Stimulated activated CD8-positive, alpha-beta memory T cell treated with anti-CD3 and anti-CD28 coated beads, Interleukin-4, amount 100 ng/mL, for 4 hours (primary cell): ENCODE data around the gene GCK.
A peak's percentile ranks its signal among the peaks of the same experiment; 100 is the strongest.
"Not testable (repeated sequence)": the region's sequence is repeated elsewhere in the genome, so short reads cannot be mapped to it uniquely, and the experiment has no call there.

ENCODE experiments used
- DNase-seq, 2 donors: peaks; one replicate each; pipeline ENCODE4 v3.0.0-alpha.2; 2020; ENCODE audit warnings: low read depth in 2 of 2, low spot score in 1 of 2

Gene GCK

GRCh38 chr7:44208085-44208484, 18.8 kb upstream of the GCK start:
- no peak for DNase-seq

DNA sequence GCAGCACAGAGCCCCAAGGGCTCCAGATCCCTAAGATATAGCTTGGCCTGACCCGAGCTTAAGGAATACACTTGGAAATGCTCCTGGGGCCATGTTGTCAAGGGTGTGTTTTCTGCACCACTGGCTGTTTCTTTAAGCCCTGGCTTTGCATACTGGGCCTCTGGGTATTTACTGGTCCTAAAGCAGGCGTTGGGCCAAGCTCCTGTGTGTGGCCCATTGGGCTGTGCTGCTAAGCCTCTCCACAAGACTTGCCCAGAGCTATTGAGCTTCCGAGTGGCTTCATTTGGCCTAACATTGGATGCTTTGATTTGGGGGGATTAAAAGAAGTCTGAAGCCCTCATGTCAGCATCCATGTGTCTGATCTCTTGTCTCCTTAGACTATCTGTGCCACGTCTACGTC, 16.8 kb upstream of the GCK start:
- DNase-seq, result no peak

GRCh38 chr7:44201813-44202212, 12.6 kb upstream of the GCK start:
- DNase-seq, result no peak

- peak; percentile 89 to 90 for DNase-seq
These were observed 11.6 kb upstream of the GCK start, which contains the start of gene YKT6 for GRCh38 chr7:44200699-44201461. YKT6 (plus strand) TSS chr7:44200978; CDS start chr7:44201136, 158 bp downstream.

DNA sequence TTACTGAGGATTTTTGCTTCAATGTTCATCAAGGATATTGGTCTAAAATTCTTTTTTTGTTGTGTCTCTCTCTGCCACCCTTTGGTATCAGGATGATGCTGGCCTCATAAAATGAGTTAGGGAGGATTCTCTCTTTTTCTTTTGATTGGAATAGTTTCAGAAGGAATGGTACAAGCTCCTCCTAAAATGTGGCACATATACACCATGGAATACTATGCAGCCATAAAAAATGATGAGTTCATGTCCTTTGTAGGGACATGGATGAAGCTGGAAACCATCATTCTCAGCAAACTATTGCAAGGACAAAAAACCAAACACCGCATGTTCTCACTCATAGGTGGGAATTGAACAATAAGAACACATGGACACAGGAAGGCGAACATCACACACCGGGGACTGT, 10.9 kb upstream of the GCK start:
- not testable (repeated sequence) for DNase-seq

DNA sequence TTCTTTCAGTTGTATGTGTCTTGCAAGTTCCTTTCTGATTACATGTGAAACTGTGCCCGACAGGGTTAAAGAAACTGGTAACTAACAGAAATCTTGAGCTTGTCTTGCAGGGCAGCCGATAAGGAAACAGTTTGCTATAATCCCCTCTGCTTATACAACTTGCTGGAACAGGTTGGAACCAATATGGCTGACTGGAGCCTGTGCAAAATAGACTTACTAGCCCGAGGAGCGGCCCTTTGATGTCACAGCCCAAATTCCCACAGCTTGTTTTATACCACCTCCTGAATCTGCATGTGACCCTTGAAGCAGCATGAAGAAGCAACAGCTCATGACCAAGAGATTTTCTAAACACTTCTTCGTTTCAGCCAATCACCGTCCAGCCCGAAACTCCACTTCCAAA, 8.2 kb upstream of the GCK start:
- no peak for DNase-seq

DNA sequence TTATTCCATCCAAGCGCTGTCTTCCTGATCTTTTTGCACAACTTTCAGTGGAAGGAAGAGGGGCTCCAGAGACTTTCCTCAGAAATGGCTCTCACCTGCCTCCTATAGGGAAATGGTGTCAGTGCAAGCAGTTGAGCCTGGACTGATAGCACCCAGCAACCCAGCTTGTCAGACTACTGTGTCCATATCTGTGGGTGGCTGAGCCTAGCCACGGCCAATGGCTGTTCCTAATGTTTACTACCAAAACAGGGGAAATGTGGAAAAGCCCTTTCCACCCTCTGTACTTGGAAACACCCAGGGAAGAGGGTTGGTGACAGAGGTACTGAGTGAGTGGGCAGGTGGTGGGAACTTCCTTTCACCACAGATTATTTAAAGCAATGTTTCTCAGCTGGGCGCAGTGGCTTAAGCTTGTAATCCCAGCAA, 7.2 kb upstream of the GCK start:
- DNase-seq, result no peak

DNA sequence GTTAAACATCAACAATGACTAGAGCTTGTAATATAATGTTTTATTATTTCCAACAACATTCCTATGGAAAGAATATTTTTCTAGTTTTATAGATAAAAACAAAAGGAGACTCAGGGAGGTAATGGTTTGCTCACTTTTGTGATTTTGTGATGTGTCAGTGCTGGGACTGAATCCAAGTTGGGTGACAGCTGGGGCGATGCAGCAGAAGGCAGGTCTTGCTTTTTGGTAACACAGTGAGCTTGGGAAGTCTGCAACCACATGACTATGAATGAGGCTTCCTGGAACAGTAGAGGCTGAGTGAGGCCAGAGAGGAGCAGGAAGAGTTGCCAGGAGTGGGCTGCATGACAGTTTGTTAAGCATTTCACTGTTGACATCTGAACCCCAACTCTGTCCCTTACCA, 6.7 kb upstream of the GCK start:
- no peak for DNase-seq

DNA sequence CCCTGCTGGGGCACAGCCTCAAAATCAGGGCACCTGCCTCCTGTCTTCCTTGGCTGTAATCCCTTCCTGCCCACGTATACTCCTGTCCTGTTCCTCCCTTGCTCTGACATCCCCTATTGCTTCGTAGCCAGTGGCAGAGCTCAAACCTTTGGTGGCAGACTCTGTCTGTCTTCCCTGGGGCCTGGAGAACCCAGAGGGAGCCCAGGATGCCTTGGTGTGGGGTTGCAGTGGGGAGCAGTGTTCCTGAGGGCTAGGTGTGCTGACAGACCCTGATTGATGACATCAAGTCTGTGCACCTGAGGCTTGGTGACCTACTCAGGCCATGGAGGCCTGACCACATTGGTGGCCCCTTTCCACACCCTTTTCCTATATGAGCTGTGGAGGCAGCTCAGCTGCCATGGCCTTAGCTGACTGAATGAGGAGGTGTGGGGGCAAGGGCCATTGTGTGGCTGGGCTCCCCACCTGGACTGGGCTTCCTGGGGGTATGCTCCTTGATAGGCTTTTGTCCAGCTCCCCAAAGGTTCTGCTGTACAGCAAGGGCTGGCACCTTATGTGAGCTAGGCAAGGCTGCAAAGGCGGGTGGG, 5.4 kb upstream of the GCK start:
- no peak for DNase-seq

DNA sequence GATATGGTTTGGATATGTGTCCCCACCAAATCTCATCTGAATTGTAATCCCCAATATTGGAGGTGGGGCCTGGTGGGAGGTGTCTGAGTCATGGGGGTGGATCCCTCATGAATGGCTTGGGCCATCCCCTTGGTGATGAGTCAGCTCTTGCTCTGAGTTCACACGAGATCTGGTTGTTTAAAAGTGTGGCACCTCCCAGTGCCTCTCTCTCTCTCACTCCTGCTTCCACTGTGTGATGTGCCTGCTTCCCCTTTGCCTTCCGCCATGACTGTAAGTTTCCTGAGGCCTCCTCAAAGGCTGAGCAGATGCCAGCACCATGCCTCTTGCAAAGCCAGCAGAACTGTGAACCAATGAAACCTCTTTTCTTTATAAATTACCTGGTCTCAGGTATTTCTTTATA, 4.8 kb upstream of the GCK start:
- DNase-seq, result peak; percentile 13 to 17

- DNase-seq, result no peak
These were observed 4.0 kb upstream of the GCK start for GRCh38 chr7:44193011-44193802.

DNA sequence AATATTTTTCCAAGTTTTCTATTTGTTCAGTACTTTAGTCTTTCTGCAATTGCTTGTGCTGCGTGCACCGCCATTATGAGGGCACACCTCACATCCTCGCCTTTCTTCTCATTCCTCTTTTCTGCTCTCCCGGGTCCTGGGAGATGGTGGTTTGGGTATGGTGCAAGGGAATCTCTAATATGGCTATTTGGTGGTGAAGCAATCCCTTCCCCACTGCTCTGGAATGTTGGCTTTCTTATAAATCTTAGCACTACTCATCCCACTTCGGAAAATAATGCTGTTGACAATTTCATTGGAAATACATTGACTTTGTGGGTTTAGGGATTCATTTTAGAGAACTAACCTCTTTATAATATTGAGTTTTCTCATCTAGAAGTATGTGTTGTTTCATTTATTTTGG, 1.9 kb upstream of the GCK start:
- no peak for DNase-seq

DNA sequence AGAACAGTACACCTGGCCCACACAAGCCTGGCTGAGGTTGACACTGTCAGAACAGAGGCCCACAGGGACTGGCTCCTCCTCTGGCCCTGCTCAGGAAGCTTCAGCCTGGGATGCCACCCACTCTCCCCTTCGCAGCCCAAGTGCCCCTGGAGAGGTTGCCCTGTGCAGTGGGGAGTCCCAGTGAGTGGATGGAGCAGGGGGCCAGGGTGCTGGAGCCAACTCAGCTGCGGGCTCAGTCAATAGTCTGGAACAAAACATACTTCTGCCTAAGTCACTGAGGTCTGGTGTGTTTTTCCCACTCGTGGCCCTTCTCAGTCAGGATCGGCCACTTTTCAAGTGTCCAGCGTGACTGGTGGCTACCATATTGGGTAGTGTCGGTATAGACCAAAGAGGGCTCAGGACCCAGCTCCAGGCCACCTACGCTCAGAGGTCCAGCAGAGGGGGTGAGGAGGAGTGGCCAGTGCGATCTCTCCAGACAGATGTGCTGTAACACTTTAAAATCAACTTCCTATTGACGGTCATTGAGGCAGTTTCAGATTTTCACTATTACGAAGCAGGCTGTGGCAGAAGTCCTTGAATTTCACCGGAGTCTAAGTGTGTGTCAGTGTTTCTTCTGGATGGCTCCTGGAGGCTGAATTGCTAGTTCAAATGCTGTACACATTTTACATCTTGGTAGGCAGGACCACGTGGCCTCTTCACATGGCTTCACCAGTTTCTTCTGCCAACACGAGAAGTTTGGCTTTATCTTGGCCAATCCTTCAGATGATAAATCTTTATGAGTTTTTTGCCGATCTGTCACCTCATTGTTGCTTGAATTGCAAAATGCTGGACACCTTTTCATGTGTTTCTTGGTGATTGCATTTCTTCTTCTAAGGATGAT, 994 bp upstream of the GCK start:
- no peak for DNase-seq

GRCh38 chr7:44188480-44189225, 586 bp downstream of the GCK start:
- no peak for DNase-seq

DNA sequence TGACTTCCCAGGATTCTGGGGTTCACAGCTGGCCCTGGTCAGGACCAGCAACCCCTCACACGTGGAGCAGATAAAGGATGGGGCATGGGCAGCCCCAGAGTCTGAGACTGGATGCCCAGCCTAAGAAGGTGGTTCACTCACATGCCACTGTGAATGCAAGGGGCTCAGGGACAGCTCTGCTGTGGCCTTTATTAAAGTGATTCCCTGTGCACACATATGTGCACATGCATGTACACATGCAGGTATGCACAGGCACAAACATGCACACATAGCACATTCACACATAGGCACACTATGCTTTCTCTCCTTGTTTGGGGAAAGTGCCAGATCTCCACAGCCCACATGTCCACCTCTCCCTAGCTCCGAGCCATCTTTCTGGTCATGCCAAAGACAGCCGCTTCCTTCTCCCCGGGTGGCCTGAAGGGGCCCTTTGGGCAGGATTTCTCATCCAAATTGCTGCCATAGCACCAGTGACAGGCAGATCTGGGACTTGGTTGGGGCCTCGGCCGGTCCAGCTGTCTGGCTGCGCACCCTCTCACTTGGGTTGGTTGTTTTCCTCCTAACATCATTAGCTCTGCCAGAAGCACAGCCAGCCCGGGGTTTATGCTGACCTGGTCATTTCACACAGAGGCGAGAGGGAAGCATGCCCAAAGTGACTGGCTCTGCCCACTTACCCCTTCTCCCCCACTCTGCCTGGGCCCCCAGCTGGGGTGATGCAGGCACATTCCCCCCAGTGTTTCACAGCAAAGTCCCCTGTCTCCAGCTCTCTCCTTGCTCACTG, 1.4 kb downstream of the GCK start:
- no peak for DNase-seq

DNA sequence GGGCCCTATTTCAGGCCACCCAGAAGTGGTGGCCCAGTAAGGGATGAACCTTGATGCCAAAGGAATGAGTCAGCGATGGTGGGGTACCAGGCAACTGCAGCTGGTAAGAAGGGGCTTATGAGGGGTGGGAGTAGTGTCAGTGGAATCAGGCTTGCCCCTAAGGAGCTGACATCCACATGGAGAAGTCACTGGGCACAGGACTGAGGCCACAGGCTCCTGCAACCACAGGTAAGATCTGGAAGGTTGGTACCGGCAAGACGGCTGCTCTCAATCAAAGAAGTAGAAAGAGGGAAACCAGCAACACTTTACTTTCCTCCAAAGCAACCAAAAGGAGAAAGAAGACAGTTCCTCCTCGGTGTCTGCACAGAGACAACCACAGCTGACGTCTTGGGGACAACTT, 2.5 kb downstream of the GCK start:
- no peak for DNase-seq

DNA sequence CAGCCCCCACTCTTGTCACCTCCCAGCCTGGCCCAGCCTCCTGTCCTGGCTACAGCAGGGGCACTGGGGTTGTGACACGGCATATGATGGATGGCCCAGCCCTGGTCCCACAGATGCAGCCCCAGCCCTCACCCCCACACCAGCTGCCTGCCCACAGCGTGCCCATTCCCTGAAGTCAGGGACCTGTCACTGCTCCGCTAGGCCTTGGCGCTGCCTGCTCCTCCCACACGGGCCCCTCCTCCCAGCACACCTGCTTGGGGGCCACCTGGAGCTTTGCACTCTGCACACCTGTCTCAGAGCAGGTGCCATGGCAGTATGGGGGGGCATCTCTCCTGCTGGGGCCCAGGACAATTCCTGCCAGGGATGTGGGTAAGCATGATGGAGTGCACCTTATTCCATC, 3.5 kb downstream of the GCK start:
- no peak for DNase-seq

GRCh38 chr7:44184873-44185446, 4.3 kb downstream of the GCK start:
- DNase-seq, result no peak

GRCh38 chr7:44184206-44184872, 4.9 kb downstream of the GCK start:
- no peak for DNase-seq
